GM19438 (cell line): ENCODE data around the gene MAP2K5.

Source experiments
- ATAC-seq: cut with Tn5 transposase; IDR thresholded peaks from one replicate; pipeline ENCODE4 v1.9.1; 2021; ENCODE audit warnings: low read depth; ENCODE audit not compliant: unreplicated experiment

MAP2K5 gene

GRCh38 chr15:67542420-67543347 lies at the start of gene MAP2K5:
Gene MAP2K5 (plus strand): TSS chr15:67542703. CDS start chr15:67543336, 633 bp downstream.
- no peak for ATAC-seq

GRCh38 chr15:67495585-67495984 lies 46.9 kb upstream of the MAP2K5 start:
- ATAC-seq = no peak

GRCh38 chr15:67501177-67501835 lies 41.2 kb upstream of the MAP2K5 start:
- ATAC-seq = no peak

DNA sequence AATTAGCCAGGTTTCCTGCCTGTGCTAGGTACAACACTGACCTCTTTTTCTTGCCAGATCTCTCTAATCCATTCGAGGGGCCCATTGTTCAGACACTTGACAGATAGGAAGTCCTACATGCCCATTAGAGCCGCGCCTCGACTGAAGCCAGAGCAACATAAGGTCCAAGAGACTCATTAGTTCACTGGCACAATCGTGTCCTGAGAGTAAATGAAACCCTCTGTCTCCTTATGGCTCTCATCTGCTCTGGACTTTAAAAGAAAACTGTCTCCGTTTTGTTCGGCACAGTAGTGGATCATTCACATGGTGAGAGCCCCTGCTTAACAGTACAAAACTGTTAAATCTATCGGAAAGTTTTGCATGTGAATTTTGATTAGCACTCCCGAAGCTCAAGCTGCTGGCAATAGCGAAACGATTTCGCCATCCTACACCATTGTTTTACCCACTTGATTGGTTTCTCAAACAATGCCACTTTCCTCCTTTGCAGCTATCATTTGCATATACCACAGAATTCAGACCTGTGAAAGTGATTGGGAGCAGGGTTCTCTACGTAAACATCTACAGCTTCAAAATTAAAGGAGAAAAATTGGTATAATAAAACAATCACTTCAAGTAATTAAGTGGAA lies 40.6 kb upstream of the MAP2K5 start:
- no peak for ATAC-seq

DNA sequence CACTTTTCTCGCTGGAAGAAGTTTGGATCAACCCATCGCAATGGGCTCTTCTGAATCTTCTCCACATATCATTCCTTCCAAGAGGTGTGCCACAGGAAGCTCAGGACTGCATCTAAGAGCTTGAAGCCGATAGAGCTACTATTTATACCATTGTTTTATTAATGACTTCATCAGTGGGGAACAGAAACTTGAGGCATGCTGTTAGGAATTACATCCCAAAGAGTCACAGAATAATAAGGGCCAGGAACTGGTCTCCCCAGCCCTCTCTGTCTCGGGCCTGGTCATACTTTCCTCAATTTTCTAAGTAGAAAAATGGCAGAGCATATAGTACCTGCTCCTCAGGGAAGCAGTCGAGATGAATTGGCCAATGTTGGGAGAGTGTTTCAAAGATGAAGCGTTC lies 38.4 kb upstream of the MAP2K5 start:
- ATAC-seq = no peak

DNA sequence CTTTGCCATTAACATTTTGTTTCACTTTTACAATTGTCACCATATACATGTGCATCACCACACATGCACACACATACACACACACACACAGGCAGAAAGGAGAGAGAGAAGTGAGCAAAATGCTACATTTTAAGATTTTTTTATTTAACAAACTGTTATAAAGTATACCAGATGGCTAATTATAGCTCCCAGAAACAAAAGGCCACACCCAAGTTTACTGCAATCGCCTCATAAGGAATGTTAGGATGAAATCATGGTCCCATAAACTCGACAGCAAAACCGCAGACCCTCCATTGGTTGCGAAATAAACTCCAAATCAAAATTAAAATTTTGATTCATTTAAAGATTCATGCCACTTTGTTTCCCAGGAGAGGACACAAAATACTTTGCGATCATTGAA lies 37.7 kb upstream of the MAP2K5 start:
- no peak for ATAC-seq

- ATAC-seq = no peak
These were observed 36.6 kb upstream of the MAP2K5 start for GRCh38 chr15:67505675-67506572.

- ATAC-seq = no peak
These were observed 35.4 kb upstream of the MAP2K5 start for GRCh38 chr15:67506775-67507747.

DNA sequence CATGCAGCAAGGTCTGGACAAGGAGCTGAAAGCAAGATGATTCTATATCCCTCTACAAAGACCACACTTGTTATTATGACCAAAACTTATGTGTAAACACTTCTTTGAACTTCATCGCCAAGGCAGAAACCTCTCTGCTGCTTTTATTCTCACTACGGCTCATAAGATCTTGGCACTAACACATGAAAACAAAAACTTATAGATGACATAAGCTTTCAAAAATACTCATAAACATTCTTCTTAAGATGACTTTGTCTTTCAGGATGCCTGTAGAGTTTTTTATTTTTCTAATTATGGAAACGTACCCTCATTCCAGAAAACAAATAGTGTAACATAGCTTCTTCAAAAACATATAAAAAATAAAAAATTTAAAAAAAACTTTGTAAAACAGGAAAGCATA lies 34.1 kb upstream of the MAP2K5 start:
- ATAC-seq = no peak

- ATAC-seq = no peak
These were observed 32.6 kb upstream of the MAP2K5 start for GRCh38 chr15:67509918-67510317.

DNA sequence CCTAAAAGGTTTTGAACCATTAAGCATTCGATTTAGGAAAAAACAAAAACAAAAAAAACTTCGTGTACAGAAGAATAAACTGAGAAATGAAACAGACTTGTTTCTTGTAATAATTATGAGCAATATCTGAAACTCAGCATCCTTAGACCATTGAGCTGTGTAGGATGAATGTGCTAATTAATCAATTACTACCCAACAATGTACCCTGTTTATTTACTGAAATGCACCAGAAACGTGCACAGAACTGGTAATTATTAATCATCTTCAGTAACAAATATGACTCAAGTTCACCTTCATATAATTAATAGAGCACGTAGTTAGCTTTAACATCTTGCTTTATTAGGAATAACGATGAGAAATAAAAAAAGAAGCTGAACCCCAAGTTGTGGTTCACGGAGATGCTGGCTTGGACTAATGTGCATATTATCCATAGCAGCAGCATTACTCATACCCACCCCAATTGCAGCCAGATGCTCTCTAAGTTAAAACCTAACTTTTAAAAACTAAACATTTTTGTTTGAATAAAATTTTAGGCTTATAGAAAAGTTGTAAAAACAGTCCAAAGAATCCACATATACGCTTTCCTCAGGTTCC lies 31.8 kb upstream of the MAP2K5 start:
- ATAC-seq = no peak

GRCh38 chr15:67511606-67512005 lies 30.9 kb upstream of the MAP2K5 start:
- no peak for ATAC-seq

GRCh38 chr15:67512140-67512539 lies 30.4 kb upstream of the MAP2K5 start:
- no peak for ATAC-seq

DNA sequence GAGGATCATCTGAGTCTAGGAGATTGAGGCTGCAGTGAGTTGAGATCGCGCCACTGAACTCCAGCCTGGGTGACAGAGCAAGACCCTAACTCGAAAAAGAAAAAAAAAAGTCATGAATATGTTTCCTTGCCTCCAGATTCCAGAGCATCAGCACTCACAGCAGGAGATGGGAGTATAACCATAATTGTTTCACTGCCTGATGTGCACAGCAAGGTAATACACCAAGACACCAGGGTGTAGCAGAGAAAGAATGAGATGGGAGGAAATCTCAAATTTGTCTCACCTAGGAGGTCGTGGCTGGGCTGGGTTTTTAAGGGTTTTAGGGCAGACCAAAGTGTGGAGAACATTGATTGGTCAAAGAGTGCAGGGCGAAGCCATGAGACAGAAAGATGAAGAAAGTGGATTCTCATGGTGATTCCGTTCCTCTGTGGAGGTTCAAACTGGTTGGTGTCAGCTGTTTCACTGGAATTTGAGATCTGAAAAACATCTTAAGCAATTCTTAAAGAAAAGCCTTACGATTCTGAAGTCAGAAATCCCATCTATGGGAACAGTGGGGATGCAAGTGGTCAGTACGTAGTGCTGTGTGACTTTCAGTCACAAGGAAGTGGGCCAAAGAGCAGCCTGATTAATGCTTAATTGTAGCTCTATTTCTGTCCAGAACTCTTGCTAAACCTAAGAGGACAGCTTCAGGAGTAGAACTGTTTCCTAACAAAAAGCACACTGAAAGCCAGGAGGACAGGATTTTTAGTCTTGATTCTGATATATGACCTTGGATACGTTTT lies 29.4 kb upstream of the MAP2K5 start:
- no peak for ATAC-seq

- ATAC-seq = no peak
These were observed 27.4 kb upstream of the MAP2K5 start for GRCh38 chr15:67515090-67515489.

GRCh38 chr15:67515557-67515956 lies 26.9 kb upstream of the MAP2K5 start:
- ATAC-seq = no peak

- ATAC-seq = no peak
These were observed 22.0 kb upstream of the MAP2K5 start for GRCh38 chr15:67520321-67521028.
